Neural cell (in vitro differentiated cells): ENCODE results near the gene HAAO. TPM values are rescaled to one million over a fixed set of nuclear protein-coding genes. Genes with fewer than 3 reads are reported as not detected.

Source experiments
- H2AFZ ChIP-seq: fragments of 200-600, 300-800 bp; sonication (generic), shearing (Covaris generic); 2 replicates; pipeline ENCODE4 v1.6.0; 2014; ENCODE audit warnings: low read depth, mild to moderate bottlenecking, antibody characterized with exemption, low read length, moderate library complexity
- H3F3A ChIP-seq: fragments of 200-600 bp; shearing (Covaris generic); 2 replicates; pipeline ENCODE4 v1.6.1; 2016; ENCODE audit warnings: mild to moderate bottlenecking, moderate library complexity, mixed read lengths, antibody characterized with exemption, low read length; ENCODE audit not compliant: insufficient read depth, poor library complexity, severe bottlenecking
- H3K27ac ChIP-seq: fragments of 200-600, 300-800 bp; sonication (generic), shearing (Covaris generic); 2 replicates; pipeline ENCODE4 v1.5.1; 2014; ENCODE audit warnings: mild to moderate bottlenecking, low read length, moderate library complexity
- H3K27me3 ChIP-seq: fragments of 300-800, 200-600 bp; sonication (generic), shearing (Covaris generic); 2 replicates; pipeline ENCODE4 v1.6.0; 2014; ENCODE audit warnings: mild to moderate bottlenecking, low read depth, low read length, moderate library complexity; ENCODE audit not compliant: insufficient read depth
- H3K36me3 ChIP-seq: fragments of 300-800, 200-600 bp; sonication (generic), shearing (Covaris generic); 2 replicates; pipeline ENCODE4 v1.5.1; 2014; ENCODE audit warnings: mild to moderate bottlenecking, antibody characterized with exemption, low read length, moderate library complexity; ENCODE audit not compliant: insufficient read depth
- H3K4me2 ChIP-seq: fragments of 300-800, 200-600 bp; sonication (generic), shearing (Covaris generic); 2 replicates; pipeline ENCODE4 v1.6.0; 2014; ENCODE audit warnings: mild to moderate bottlenecking, low read length
- H3K4me3 ChIP-seq: fragments of 300-800, 200-600 bp; sonication (generic), shearing (Covaris generic); 2 replicates; pipeline ENCODE4 v1.5.1; 2014; ENCODE audit warnings: mild to moderate bottlenecking, low read length, moderate library complexity
- H3K79me2 ChIP-seq: fragments of 200-600 bp; shearing (Covaris generic); replicated peaks from 2 replicates; pipeline ENCODE4 v1.6.0; 2014; ENCODE audit warnings: mild to moderate bottlenecking, low read length, moderate library complexity; ENCODE audit not compliant: insufficient read depth
- H3K9ac ChIP-seq: fragments of 300-800, 200-600 bp; sonication (generic), shearing (Covaris generic); 2 replicates; pipeline ENCODE4 v1.6.1; 2016; ENCODE audit warnings: mild to moderate bottlenecking, low read length, mixed read lengths
- H3K9me2 ChIP-seq: fragments of 200-600 bp; shearing (Covaris generic); 2 replicates; pipeline ENCODE4 v1.6.1; 2016; ENCODE audit warnings: mild to moderate bottlenecking, low read length, mixed read lengths; ENCODE audit not compliant: insufficient read depth
- H3K9me3 ChIP-seq: fragments of 200-600, 300-800 bp; sonication (generic), shearing (Covaris generic); 2 replicates; pipeline ENCODE4 v1.6.1; 2016; ENCODE audit warnings: mild to moderate bottlenecking, mixed run types, low read length, moderate library complexity, mixed read lengths
- H4K20me1 ChIP-seq: fragments of 200-600 bp; shearing (Covaris generic); 2 replicates; pipeline ENCODE4 v1.6.1; 2016; ENCODE audit warnings: mild to moderate bottlenecking, mixed run types; ENCODE audit not compliant: insufficient read depth
- EP300 ChIP-seq: fragments of 450-650 bp; conservative IDR thresholded peaks from 2 replicates; pipeline ENCODE4 v1.6.1; 2014; ENCODE audit warnings: antibody characterized with exemption, mild to moderate bottlenecking, moderate library complexity; ENCODE audit not compliant: poor library complexity, severe bottlenecking
- EZH2 ChIP-seq: fragments of 200-600, 300-800 bp; shearing (Covaris generic), sonication (generic); IDR thresholded peaks from 2 replicates; pipeline ENCODE4 v1.6.1; 2014; ENCODE audit warnings: antibody characterized with exemption, low read length, borderline replicate concordance, mild to moderate bottlenecking; ENCODE audit not compliant: insufficient read depth, poor library complexity, severe bottlenecking
- MXI1 ChIP-seq: fragments of 450-650 bp; conservative IDR thresholded peaks from 2 replicates; pipeline ENCODE4 v1.6.1; 2014; ENCODE audit warnings: antibody characterized with exemption, mild to moderate bottlenecking; ENCODE audit not compliant: poor library complexity, severe bottlenecking
- POLR2AphosphoS5 ChIP-seq: IDR thresholded peaks from 2 replicates; pipeline ENCODE4 v1.6.1; 2012
- RAD21 ChIP-seq: fragments of 450-650 bp; conservative IDR thresholded peaks from 2 replicates; pipeline ENCODE4 v1.6.1; 2014; ENCODE audit warnings: antibody characterized with exemption, mild to moderate bottlenecking, moderate library complexity
- SMC3 ChIP-seq: fragments of 450-650 bp; conservative IDR thresholded peaks from 2 replicates; pipeline ENCODE4 v1.6.1; 2014; ENCODE audit warnings: antibody characterized with exemption, mild to moderate bottlenecking, moderate library complexity; ENCODE audit not compliant: poor library complexity
- TAF1 ChIP-seq: IDR thresholded peaks from 2 replicates; pipeline ENCODE4 v1.6.1; 2012; ENCODE audit warnings: low read depth
- polyA plus RNA-seq: library from polyadenylated mRNA; depleted of rRNA; stranded (reverse); fragments of >200 nt; gene quantifications from 2 replicates; pipeline ENCODE4 v1.2.3, GENCODE V29; 2014
- TF ChIP-seq, protein P1 (sequence below): IDR thresholded peaks from 2 replicates; pipeline ENCODE4 v1.6.1; 2012; ENCODE audit warnings: borderline replicate concordance
- TF ChIP-seq, protein P2 (sequence below): fragments of 450-650 bp; IDR thresholded peaks from 2 replicates; pipeline ENCODE4 v1.5.1; 2014; ENCODE audit warnings: antibody characterized with exemption, mild to moderate bottlenecking, moderate library complexity; ENCODE audit not compliant: poor library complexity, severe bottlenecking

Gene HAAO
- polyA plus RNA-seq, 1 donor from 2014 or later = not detected

DNA sequence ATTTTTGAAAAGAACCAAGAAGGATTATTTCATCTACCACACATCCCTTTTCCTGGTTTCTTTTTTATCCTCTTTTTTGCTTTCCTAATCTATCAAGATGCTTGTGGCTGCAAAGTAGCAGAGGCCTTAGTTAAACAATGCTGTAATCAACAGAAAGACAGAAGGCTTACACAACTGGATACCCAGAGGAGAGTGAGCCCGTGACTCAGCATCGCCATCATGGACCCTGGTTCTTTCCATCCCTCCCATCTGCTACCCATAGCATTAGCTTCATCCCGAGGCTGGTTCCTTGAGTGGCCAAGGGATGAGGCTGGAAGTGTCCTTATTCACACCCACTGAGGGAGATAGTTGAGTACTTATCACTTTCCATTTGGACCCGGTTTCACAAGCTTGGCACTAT, 7.5 kb upstream of the HAAO start:
- Histone ChIP-seq H3K27ac (no peak overlapping the region), H3K9me3 (no peaks in the 10 kb centered on the region), H3K79me2 (no peaks in the 10 kb centered on the region), H4K20me1 (no peaks in the 10 kb centered on the region), H3K9ac (no peak overlapping the region), H3K9me2 (no peaks in the 10 kb centered on the region), H3K4me2 (no peak overlapping the region), H3K36me3 (no peaks in the 10 kb centered on the region), H3K27me3 (no peaks in the 10 kb centered on the region), H2AFZ (no peak overlapping the region), H3K4me3 (no peak overlapping the region), H3F3A (no peaks in the 10 kb centered on the region)
- no peak for TF ChIP-seq RAD21
- TF ChIP-seq TAF1 = no peak
- no peak for TF ChIP-seq EP300
- TF ChIP-seq, protein P1, sequence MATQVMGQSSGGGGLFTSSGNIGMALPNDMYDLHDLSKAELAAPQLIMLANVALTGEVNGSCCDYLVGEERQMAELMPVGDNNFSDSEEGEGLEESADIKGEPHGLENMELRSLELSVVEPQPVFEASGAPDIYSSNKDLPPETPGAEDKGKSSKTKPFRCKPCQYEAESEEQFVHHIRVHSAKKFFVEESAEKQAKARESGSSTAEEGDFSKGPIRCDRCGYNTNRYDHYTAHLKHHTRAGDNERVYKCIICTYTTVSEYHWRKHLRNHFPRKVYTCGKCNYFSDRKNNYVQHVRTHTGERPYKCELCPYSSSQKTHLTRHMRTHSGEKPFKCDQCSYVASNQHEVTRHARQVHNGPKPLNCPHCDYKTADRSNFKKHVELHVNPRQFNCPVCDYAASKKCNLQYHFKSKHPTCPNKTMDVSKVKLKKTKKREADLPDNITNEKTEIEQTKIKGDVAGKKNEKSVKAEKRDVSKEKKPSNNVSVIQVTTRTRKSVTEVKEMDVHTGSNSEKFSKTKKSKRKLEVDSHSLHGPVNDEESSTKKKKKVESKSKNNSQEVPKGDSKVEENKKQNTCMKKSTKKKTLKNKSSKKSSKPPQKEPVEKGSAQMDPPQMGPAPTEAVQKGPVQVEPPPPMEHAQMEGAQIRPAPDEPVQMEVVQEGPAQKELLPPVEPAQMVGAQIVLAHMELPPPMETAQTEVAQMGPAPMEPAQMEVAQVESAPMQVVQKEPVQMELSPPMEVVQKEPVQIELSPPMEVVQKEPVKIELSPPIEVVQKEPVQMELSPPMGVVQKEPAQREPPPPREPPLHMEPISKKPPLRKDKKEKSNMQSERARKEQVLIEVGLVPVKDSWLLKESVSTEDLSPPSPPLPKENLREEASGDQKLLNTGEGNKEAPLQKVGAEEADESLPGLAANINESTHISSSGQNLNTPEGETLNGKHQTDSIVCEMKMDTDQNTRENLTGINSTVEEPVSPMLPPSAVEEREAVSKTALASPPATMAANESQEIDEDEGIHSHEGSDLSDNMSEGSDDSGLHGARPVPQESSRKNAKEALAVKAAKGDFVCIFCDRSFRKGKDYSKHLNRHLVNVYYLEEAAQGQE = no peak
- no peak for TF ChIP-seq SMC3
- TF ChIP-seq, protein P2, sequence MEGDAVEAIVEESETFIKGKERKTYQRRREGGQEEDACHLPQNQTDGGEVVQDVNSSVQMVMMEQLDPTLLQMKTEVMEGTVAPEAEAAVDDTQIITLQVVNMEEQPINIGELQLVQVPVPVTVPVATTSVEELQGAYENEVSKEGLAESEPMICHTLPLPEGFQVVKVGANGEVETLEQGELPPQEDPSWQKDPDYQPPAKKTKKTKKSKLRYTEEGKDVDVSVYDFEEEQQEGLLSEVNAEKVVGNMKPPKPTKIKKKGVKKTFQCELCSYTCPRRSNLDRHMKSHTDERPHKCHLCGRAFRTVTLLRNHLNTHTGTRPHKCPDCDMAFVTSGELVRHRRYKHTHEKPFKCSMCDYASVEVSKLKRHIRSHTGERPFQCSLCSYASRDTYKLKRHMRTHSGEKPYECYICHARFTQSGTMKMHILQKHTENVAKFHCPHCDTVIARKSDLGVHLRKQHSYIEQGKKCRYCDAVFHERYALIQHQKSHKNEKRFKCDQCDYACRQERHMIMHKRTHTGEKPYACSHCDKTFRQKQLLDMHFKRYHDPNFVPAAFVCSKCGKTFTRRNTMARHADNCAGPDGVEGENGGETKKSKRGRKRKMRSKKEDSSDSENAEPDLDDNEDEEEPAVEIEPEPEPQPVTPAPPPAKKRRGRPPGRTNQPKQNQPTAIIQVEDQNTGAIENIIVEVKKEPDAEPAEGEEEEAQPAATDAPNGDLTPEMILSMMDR = no peak
- TF ChIP-seq POLR2AphosphoS5 = no peak

DNA sequence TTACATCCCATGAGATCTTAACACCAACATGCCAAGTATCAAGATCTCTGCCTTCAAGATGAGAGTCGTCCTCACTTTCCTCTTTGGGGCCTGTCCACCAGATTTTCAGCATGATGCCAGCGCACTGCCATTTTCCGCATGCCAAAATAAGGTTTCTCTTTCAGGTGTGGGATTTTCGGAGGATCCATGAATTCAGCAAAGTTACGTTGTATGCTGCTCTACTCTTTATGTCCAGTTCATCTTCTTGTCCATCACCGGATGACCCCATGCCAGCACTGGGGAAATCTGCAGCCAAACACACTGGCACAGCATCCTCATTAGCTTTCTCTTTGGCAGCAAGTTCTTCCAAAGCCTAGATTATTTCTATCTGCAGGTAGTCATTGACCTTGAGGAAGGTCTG, 4.9 kb upstream of the HAAO start:
- TF ChIP-seq MXI1 (no peak), EP300 (no peak), RAD21 (no peak), SMC3 (no peak), EZH2 (no peak), TAF1 (no peak), POLR2AphosphoS5 (no peak)
- TF ChIP-seq, protein P1 = no peak
- TF ChIP-seq, protein P2 = no peak
- Histone ChIP-seq H3K9me2 (no peaks in the 10 kb centered on the region), H3K4me3 (no peak overlapping the region), H3K36me3 (no peaks in the 10 kb centered on the region), H3K9me3 (no peaks in the 10 kb centered on the region), H3K27me3 (peaks cover 19% of the 10 kb centered on the region), H3K4me2 (no peak overlapping the region), H3K9ac (no peak overlapping the region), H2AFZ (no peak overlapping the region), H3K27ac (no peak overlapping the region), H3F3A (no peaks in the 10 kb centered on the region), H4K20me1 (no peaks in the 10 kb centered on the region), H3K79me2 (no peaks in the 10 kb centered on the region)
